ENCODE data around the gene TECPR2.

Gene TECPR2

DNA sequence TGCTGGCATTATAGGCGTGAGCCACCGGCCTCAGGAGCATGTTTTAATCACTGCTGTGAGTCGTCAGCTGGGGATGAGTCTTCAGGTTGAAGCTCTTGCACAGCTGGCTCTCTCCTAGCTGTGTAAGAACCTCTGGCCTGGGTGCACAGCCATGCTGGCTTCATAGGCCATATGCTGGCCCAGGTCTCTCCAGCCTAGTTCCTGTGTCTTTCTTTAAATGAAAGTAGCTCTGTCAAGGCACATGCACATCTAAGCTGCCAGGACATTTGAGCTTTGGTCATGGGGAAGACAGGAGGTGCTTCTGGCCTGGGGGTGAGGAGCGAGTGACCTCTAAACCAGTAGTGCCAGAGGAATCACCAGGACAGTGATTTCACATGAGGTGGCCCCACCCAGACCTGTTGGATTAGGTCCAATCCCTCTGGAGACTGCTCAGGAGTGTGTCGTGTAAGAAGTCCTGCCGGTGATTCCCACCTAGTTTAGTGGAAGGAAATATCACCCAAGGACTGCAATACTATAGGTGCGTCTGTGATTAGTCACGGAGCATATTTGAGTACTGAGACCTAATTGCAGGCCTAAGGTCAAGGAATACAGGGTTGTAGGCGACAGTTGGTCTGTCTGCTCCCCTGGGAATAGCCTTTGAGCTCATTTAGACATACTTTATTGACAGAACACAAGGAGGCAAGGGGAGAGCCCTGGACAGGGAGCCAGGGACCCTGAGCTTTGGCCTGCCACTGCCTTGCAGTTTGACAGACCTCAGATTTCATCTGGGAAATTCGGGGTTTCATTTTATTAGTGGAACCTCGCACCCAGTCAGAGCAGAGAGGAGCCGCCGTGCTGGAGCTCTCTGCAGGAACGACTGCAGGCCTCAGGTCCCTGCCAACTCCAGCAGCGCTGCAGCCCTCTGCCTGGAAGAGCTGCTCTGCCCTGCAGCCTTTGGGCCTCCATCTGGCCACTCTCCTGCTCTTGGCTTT lies 79.8 kb downstream of the TECPR2 start:
- no peak for ATAC-seq
- TF ChIP-seq, protein P1, sequence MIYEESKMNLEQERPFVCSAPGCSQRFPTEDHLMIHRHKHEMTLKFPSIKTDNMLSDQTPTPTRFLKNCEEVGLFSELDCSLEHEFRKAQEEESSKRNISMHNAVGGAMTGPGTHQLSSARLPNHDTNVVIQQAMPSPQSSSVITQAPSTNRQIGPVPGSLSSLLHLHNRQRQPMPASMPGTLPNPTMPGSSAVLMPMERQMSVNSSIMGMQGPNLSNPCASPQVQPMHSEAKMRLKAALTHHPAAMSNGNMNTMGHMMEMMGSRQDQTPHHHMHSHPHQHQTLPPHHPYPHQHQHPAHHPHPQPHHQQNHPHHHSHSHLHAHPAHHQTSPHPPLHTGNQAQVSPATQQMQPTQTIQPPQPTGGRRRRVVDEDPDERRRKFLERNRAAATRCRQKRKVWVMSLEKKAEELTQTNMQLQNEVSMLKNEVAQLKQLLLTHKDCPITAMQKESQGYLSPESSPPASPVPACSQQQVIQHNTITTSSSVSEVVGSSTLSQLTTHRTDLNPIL (CRISPR knock-in tag; IDR thresholded peaks at IDR 0.05; ENCODE audit: low read depth), result no peak
- TF ChIP-seq OSR1 (CRISPR knock-in tag; IDR thresholded peaks at IDR 0.05), result no peak
- TF ChIP-seq BACH2 (CRISPR knock-in tag; IDR thresholded peaks at IDR 0.05; ENCODE audit: borderline replicate concordance), result no peak
- no peak for TF ChIP-seq SNAI2 (CRISPR knock-in tag; IDR thresholded peaks at IDR 0.05)

DNA sequence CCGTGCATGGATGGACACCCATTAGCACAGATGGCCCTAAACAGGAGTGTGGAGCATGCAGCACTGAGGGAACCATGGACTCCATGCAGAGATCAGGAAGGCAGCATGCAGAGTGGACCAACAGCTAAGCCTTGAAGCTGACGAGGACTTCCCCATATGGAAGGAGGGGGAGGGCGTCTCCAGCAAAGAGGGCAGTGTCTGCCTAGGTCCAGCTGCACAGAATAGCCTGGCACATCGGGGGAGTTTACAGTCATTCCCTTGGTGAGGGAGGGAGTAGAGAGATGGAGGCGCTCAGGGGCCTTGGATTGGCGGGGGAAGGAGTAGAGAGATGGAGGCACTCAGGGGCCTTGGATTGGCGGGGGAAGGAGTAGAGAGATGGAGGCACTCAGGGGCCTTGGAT lies 82.3 kb downstream of the TECPR2 start:
- ATAC-seq, result no peak
- TF ChIP-seq GLIS3 (CRISPR knock-in tag; IDR thresholded peaks at IDR 0.05), result no peak
- no peak for TF ChIP-seq ISL1 (CRISPR knock-in tag; IDR thresholded peaks at IDR 0.05)
- TF ChIP-seq, protein P1 (CRISPR knock-in tag; IDR thresholded peaks at IDR 0.05; ENCODE audit: low read depth), result no peak
- TF ChIP-seq, protein P2, sequence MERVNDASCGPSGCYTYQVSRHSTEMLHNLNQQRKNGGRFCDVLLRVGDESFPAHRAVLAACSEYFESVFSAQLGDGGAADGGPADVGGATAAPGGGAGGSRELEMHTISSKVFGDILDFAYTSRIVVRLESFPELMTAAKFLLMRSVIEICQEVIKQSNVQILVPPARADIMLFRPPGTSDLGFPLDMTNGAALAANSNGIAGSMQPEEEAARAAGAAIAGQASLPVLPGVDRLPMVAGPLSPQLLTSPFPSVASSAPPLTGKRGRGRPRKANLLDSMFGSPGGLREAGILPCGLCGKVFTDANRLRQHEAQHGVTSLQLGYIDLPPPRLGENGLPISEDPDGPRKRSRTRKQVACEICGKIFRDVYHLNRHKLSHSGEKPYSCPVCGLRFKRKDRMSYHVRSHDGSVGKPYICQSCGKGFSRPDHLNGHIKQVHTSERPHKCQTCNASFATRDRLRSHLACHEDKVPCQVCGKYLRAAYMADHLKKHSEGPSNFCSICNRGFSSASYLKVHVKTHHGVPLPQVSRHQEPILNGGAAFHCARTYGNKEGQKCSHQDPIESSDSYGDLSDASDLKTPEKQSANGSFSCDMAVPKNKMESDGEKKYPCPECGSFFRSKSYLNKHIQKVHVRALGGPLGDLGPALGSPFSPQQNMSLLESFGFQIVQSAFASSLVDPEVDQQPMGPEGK (CRISPR knock-in tag; IDR thresholded peaks at IDR 0.05; ENCODE audit: borderline replicate concordance), result no peak
- TF ChIP-seq BACH2 (CRISPR knock-in tag; IDR thresholded peaks at IDR 0.05; ENCODE audit: borderline replicate concordance), result no peak
- TF ChIP-seq ZFP3 (CRISPR knock-in tag; IDR thresholded peaks at IDR 0.05), result no peak
- TF ChIP-seq TOX (CRISPR knock-in tag; IDR thresholded peaks at IDR 0.05; ENCODE audit: borderline replicate concordance), result no peak
- TF ChIP-seq ZNF70 (CRISPR knock-in tag; IDR thresholded peaks at IDR 0.05), result no peak
- TF ChIP-seq ZNF565 (CRISPR knock-in tag; conservative IDR thresholded peaks at IDR 0.05; ENCODE audit: low read depth), result no peak
- no peak for TF ChIP-seq ESRRG (CRISPR knock-in tag; IDR thresholded peaks at IDR 0.05)
- TF ChIP-seq, protein P3, sequence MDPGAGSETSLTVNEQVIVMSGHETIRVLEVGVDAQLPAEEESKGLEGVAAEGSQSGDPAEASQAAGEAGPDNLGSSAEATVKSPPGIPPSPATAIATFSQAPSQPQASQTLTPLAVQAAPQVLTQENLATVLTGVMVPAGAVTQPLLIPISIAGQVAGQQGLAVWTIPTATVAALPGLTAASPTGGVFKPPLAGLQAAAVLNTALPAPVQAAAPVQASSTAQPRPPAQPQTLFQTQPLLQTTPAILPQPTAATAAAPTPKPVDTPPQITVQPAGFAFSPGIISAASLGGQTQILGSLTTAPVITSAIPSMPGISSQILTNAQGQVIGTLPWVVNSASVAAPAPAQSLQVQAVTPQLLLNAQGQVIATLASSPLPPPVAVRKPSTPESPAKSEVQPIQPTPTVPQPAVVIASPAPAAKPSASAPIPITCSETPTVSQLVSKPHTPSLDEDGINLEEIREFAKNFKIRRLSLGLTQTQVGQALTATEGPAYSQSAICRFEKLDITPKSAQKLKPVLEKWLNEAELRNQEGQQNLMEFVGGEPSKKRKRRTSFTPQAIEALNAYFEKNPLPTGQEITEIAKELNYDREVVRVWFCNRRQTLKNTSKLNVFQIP (CRISPR knock-in tag; IDR thresholded peaks at IDR 0.05; ENCODE audit: borderline replicate concordance, low read depth), result no peak
- no peak for TF ChIP-seq ARNTL (CRISPR knock-in tag; IDR thresholded peaks at IDR 0.05; ENCODE audit: borderline replicate concordance, low read depth)
- no peak for TF ChIP-seq ZC3H10 (CRISPR knock-in tag; IDR thresholded peaks at IDR 0.05)
- no peak for TF ChIP-seq ZFP30 (CRISPR knock-in tag; IDR thresholded peaks at IDR 0.05)
- no peak for TF ChIP-seq RARB (CRISPR knock-in tag; IDR thresholded peaks at IDR 0.05)
- TF ChIP-seq, protein P4, sequence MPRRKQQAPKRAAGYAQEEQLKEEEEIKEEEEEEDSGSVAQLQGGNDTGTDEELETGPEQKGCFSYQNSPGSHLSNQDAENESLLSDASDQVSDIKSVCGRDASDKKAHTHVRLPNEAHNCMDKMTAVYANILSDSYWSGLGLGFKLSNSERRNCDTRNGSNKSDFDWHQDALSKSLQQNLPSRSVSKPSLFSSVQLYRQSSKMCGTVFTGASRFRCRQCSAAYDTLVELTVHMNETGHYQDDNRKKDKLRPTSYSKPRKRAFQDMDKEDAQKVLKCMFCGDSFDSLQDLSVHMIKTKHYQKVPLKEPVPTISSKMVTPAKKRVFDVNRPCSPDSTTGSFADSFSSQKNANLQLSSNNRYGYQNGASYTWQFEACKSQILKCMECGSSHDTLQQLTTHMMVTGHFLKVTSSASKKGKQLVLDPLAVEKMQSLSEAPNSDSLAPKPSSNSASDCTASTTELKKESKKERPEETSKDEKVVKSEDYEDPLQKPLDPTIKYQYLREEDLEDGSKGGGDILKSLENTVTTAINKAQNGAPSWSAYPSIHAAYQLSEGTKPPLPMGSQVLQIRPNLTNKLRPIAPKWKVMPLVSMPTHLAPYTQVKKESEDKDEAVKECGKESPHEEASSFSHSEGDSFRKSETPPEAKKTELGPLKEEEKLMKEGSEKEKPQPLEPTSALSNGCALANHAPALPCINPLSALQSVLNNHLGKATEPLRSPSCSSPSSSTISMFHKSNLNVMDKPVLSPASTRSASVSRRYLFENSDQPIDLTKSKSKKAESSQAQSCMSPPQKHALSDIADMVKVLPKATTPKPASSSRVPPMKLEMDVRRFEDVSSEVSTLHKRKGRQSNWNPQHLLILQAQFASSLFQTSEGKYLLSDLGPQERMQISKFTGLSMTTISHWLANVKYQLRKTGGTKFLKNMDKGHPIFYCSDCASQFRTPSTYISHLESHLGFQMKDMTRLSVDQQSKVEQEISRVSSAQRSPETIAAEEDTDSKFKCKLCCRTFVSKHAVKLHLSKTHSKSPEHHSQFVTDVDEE (CRISPR knock-in tag; IDR thresholded peaks at IDR 0.05), result no peak
- TF ChIP-seq PPARA (CRISPR knock-in tag; IDR thresholded peaks at IDR 0.05; ENCODE audit: borderline replicate concordance), result no peak

DNA sequence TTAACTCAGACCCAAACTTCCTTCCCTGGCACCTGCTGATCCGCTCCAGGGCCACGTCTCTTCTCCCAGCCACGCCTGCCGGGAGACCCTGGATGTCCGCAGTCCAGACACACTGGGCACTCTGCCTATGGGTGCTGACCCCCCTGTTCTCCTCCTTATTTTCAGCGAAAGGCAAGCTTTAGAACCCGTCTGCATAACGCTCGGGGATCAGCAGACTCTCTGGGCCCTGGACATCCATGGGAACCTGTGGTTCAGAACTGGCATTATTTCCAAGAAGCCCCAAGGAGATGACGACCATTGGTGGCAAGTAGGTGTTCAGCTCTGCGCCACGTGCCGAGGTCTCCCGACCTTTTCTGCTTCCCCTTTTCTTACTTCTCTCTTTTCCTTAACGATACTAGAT lies 82.9 kb downstream of the TECPR2 start:
- ATAC-seq, result no peak
- TF ChIP-seq ZFP30 (CRISPR knock-in tag; IDR thresholded peaks at IDR 0.05) (no peak), RARB (CRISPR knock-in tag; IDR thresholded peaks at IDR 0.05) (no peak), TOX (CRISPR knock-in tag; IDR thresholded peaks at IDR 0.05; ENCODE audit: borderline replicate concordance) (no peak), ZNF565 (CRISPR knock-in tag; conservative IDR thresholded peaks at IDR 0.05; ENCODE audit: low read depth) (no peak), ZNF70 (CRISPR knock-in tag; IDR thresholded peaks at IDR 0.05) (no peak), ZFP3 (CRISPR knock-in tag; IDR thresholded peaks at IDR 0.05) (no peak), ZC3H10 (CRISPR knock-in tag; IDR thresholded peaks at IDR 0.05) (no peak), ISL1 (CRISPR knock-in tag; IDR thresholded peaks at IDR 0.05) (no peak), BACH2 (CRISPR knock-in tag; IDR thresholded peaks at IDR 0.05; ENCODE audit: borderline replicate concordance) (no peak), ESRRG (CRISPR knock-in tag; IDR thresholded peaks at IDR 0.05) (no peak), ARNTL (CRISPR knock-in tag; IDR thresholded peaks at IDR 0.05; ENCODE audit: borderline replicate concordance, low read depth) (no peak), TCF4 (CRISPR knock-in tag; IDR thresholded peaks at IDR 0.05; ENCODE audit: borderline replicate concordance) (no peak), PPARA (CRISPR knock-in tag; IDR thresholded peaks at IDR 0.05; ENCODE audit: borderline replicate concordance) (no peak), SNAI2 (CRISPR knock-in tag; IDR thresholded peaks at IDR 0.05) (no peak)
- TF ChIP-seq, protein P4 (CRISPR knock-in tag; IDR thresholded peaks at IDR 0.05), result no peak

All from SK-N-SH treated with all-trans-retinoic acid at 6 μM for 48 hours (cell line).